NB4 (cell line): ENCODE data around the gene GPR83.

ENCODE experiments used
- DNase-seq: peaks from one replicate; pipeline ENCODE4 v3.0.0; 2010; ENCODE audit warnings: low read depth
- H3K4me3 ChIP-seq: one replicate; pipeline ENCODE4 v1.5.1; 2011; ENCODE audit warnings: mild to moderate bottlenecking, low read depth, low read length, moderate library complexity
- CTCF ChIP-seq: IDR thresholded peaks from one replicate; pipeline ENCODE4 v1.5.1; 2012; ENCODE audit warnings: low read depth, low read length
- MAX ChIP-seq: IDR thresholded peaks from 2 replicates; pipeline ENCODE4 v1.6.1; 2011; ENCODE audit warnings: low read depth, low read length
- MYC ChIP-seq: IDR thresholded peaks from 2 replicates; pipeline ENCODE4 v1.6.1; 2011; ENCODE audit warnings: low read depth, low read length
- POLR2A ChIP-seq: IDR thresholded peaks from 2 replicates; pipeline ENCODE4 v1.6.1; 2011; ENCODE audit warnings: mild to moderate bottlenecking; ENCODE audit not compliant: insufficient read length; ENCODE audit errors: extremely low read depth

Gene GPR83

GRCh38 chr11:94400839-94401772 is at the start of gene GPR83:
Gene GPR83, minus strand, starts transcription at chr11:94401419. Its CDS starts 172 bp downstream, at chr11:94401247.
- no peak within 1 kb of the TSS for H3K4me3 ChIP-seq
- TF ChIP-seq CTCF: no peak
- no peak for TF ChIP-seq MYC
- TF ChIP-seq MAX: no peak
- TF ChIP-seq POLR2A: no peak
- DNase-seq: no peak

- TF ChIP-seq CTCF (no peak), MYC (no peak), POLR2A (no peak), MAX (no peak)
- no peak for DNase-seq
- no peak overlapping the region for H3K4me3 ChIP-seq
Measured at GRCh38 chr11:94450048-94450447, 48.8 kb upstream of the GPR83 start.

- no peak overlapping the region for H3K4me3 ChIP-seq
- TF ChIP-seq POLR2A: no peak
- no peak for TF ChIP-seq MYC
- TF ChIP-seq CTCF: no peak
- no peak for TF ChIP-seq MAX
- peak; percentile 29 for DNase-seq
Measured at GRCh38 chr11:94449437-94449836, 48.2 kb upstream of the GPR83 start.

GRCh38 chr11:94449029-94449428 is 47.8 kb upstream of the GPR83 start:
- no peak for DNase-seq
- TF ChIP-seq POLR2A (no peak), CTCF (no peak), MYC (no peak), MAX (no peak)
- no peak overlapping the region for H3K4me3 ChIP-seq

GRCh38 chr11:94447149-94447548 is 45.9 kb upstream of the GPR83 start:
- no peak overlapping the region for H3K4me3 ChIP-seq
- no peak for DNase-seq
- TF ChIP-seq POLR2A: no peak
- no peak for TF ChIP-seq CTCF
- TF ChIP-seq MAX: no peak
- no peak for TF ChIP-seq MYC
